Mesenchymal stem cell (in vitro differentiated cells and primary cell): ENCODE results near the gene PHF2.
A peak's percentile ranks its signal among the peaks of the same experiment; 100 is the strongest.

ENCODE experiments used
- DNase-seq: peaks from one replicate; pipeline ENCODE4 v3.0.0-alpha.2; 2013
- H2AFZ ChIP-seq: one replicate; pipeline ENCODE4 v1.6.1; 2013; ENCODE audit warnings: low read depth, mild to moderate bottlenecking, control low read depth, inconsistent platforms, low read length, moderate library complexity
- H2AK5ac ChIP-seq: 2 replicates; pipeline ENCODE4 v1.6.1; 2013; ENCODE audit warnings: low read length, moderate library complexity, mild to moderate bottlenecking, inconsistent platforms; ENCODE audit not compliant: severe bottlenecking
- H2BK120ac ChIP-seq: one replicate; pipeline ENCODE4 v1.6.1; 2013; ENCODE audit warnings: low read depth, mild to moderate bottlenecking, inconsistent platforms, low read length, moderate library complexity
- H2BK12ac ChIP-seq, 2 experiments: one replicate each; pipeline ENCODE4 v1.6.1; 2013; ENCODE audit warnings: inconsistent platforms in 2 of 2, low read length in 2 of 2, mild to moderate bottlenecking in 2 of 2, moderate library complexity in 2 of 2, control low read depth in 1 of 2
- H2BK15ac ChIP-seq: one replicate; pipeline ENCODE4 v1.6.1; 2013; ENCODE audit warnings: mild to moderate bottlenecking, low read depth, inconsistent platforms; ENCODE audit not compliant: poor library complexity, severe bottlenecking
- H2BK5ac ChIP-seq: 2 replicates; pipeline ENCODE4 v1.6.1; 2013; ENCODE audit warnings: low read depth, mild to moderate bottlenecking, low read length, control low read depth, inconsistent platforms; ENCODE audit not compliant: poor library complexity, severe bottlenecking
- H3K14ac ChIP-seq, 2 experiments: one replicate each; pipeline ENCODE4 v1.6.1; 2013; ENCODE audit warnings: inconsistent platforms in 2 of 2, low read length in 2 of 2, control low read depth in 1 of 2, mild to moderate bottlenecking in 1 of 2, moderate library complexity in 1 of 2
- H3K18ac ChIP-seq, 2 experiments: one replicate each; pipeline ENCODE4 v1.6.1; 2013; ENCODE audit warnings: inconsistent platforms in 2 of 2, low read length in 2 of 2, control low read depth in 1 of 2, low read depth in 1 of 2, mild to moderate bottlenecking in 1 of 2
- H3K23ac ChIP-seq, 2 experiments: one replicate each; pipeline ENCODE4 v1.6.1; 2013; ENCODE audit warnings: inconsistent platforms in 2 of 2, low read length in 2 of 2, mild to moderate bottlenecking in 2 of 2, moderate library complexity in 2 of 2, control low read depth in 1 of 2
- H3K27ac ChIP-seq: 2 replicates; pipeline ENCODE4 v1.5.1; 2013; ENCODE audit warnings: mild to moderate bottlenecking, moderate library complexity, low read length, control low read depth, inconsistent platforms; ENCODE audit not compliant: poor library complexity, severe bottlenecking
- H3K27me3 ChIP-seq, 2 experiments: 2 replicates each; pipeline versions ENCODE4 v1.6.1 to v1.7.0; 2013; ENCODE audit warnings: low read length in 2 of 2, mild to moderate bottlenecking in 2 of 2, moderate library complexity in 2 of 2, control low read depth in 1 of 2, inconsistent platforms in 1 of 2; ENCODE audit not compliant: control insufficient read depth in 1 of 2, insufficient read depth in 1 of 2
- H3K36me3 ChIP-seq, 2 experiments: 2 replicates each; pipeline versions ENCODE4 v1.6.1 to v1.7.0; 2013; ENCODE audit warnings: low read length in 2 of 2, control low read depth in 1 of 2, inconsistent platforms in 1 of 2, low read depth in 1 of 2, mild to moderate bottlenecking in 1 of 2; ENCODE audit not compliant: insufficient read depth in 2 of 2, control insufficient read depth in 1 of 2
- H3K4ac ChIP-seq, 2 experiments: one replicate each; pipeline ENCODE4 v1.6.1; 2013; ENCODE audit warnings: inconsistent platforms in 2 of 2, low read length in 2 of 2, mild to moderate bottlenecking in 2 of 2, moderate library complexity in 2 of 2, control low read depth in 1 of 2, low read depth in 1 of 2
- H3K4me1 ChIP-seq: 2 replicates; pipeline ENCODE4 v1.6.1; 2013; ENCODE audit warnings: low read depth, low read length, control low read depth; ENCODE audit not compliant: control insufficient read depth, insufficient read depth
- H3K4me2 ChIP-seq: 2 replicates; pipeline ENCODE4 v1.6.1; 2013; ENCODE audit warnings: low read length, mild to moderate bottlenecking, inconsistent platforms; ENCODE audit not compliant: poor library complexity, severe bottlenecking
- H3K4me3 ChIP-seq, 2 experiments: 2 replicates each; pipeline versions ENCODE4 v1.5.1 to v1.7.0; 2013; ENCODE audit warnings: low read length in 2 of 2, mild to moderate bottlenecking in 2 of 2, control low read depth in 1 of 2, low read depth in 1 of 2; ENCODE audit not compliant: insufficient read depth in 1 of 2
- H3K79me1 ChIP-seq: replicated peaks from 2 replicates; pipeline ENCODE4 v1.6.1; 2013; ENCODE audit warnings: mild to moderate bottlenecking, control low read depth, low read length, inconsistent platforms; ENCODE audit not compliant: poor library complexity, severe bottlenecking
- H3K9ac ChIP-seq: 2 replicates; pipeline ENCODE4 v1.7.0; 2013; ENCODE audit warnings: mild to moderate bottlenecking, low read length, moderate library complexity
- H3K9me3 ChIP-seq: 2 replicates; pipeline ENCODE4 v1.7.0; 2013; ENCODE audit warnings: mild to moderate bottlenecking, low read length; ENCODE audit not compliant: control insufficient read depth
- H4K8ac ChIP-seq: one replicate; pipeline ENCODE4 v1.6.1; 2013; ENCODE audit warnings: inconsistent platforms, mild to moderate bottlenecking, low read length, moderate library complexity
- H4K91ac ChIP-seq: one replicate; pipeline ENCODE4 v1.6.1; 2013; ENCODE audit warnings: mild to moderate bottlenecking, low read length, inconsistent platforms
- WGBS: methylation state at CpG from one replicate; pipeline ENCODE4 v1.1.7; 2013; ENCODE audit warnings: mixed read lengths; 5-methylcytosine and 5-hydroxymethylcytosine counted together

Gene PHF2

GRCh38 chr9:93541581-93542349 lies 34.6 kb upstream of the PHF2 start:
- no peaks in the 10 kb centered on the region for H3K9me3 ChIP-seq
- peaks cover 40% of the 10 kb centered on the region for H3K79me1 ChIP-seq
- no peak overlapping the region for H4K91ac ChIP-seq
- no peak overlapping the region for H3K18ac ChIP-seq
- no peak overlapping the region for H3K14ac ChIP-seq
- no peak overlapping the region for H2AFZ ChIP-seq
- no peak overlapping the region for H3K4me2 ChIP-seq
- no peak overlapping the region for H3K27ac ChIP-seq
- no peak overlapping the region for H3K4ac ChIP-seq
- peaks cover 35 to 88% of the 10 kb centered on the region in 2 experiments for H3K36me3 ChIP-seq
- H3K23ac ChIP-seq: no peak overlapping the region
- DNase-seq: no peak
- H2BK5ac ChIP-seq: no peak overlapping the region
- H3K27me3 ChIP-seq: no peaks in the 10 kb centered on the region
- no peak overlapping the region for H2BK12ac ChIP-seq
- H3K4me3 ChIP-seq: no peak overlapping the region
- H2BK120ac ChIP-seq: no peak overlapping the region
- no peak overlapping the region for H2BK15ac ChIP-seq
- no peak overlapping the region for H4K8ac ChIP-seq
- peaks cover 11% of the 10 kb centered on the region for H3K4me1 ChIP-seq
- no peak overlapping the region for H3K9ac ChIP-seq
- no peak overlapping the region for H2AK5ac ChIP-seq
- 94% methylated on average over 7 of the region's 8 CpGs for WGBS

GRCh38 chr9:93543117-93543516 lies 33.3 kb upstream of the PHF2 start:
- Histone ChIP-seq H3K14ac (no peak overlapping the region), H3K9me3 (no peaks in the 10 kb centered on the region), H2BK15ac (no peak overlapping the region), H4K91ac (peak overlapping the region; percentile 14), H4K8ac (no peak overlapping the region), H3K4me2 (no peak overlapping the region), H3K36me3 (peaks cover 41 to 88% of the 10 kb centered on the region in 2 experiments), H3K9ac (no peak overlapping the region), H3K27ac (no peak overlapping the region), H2AFZ (no peak overlapping the region), H2AK5ac (no peak overlapping the region), H3K27me3 (no peaks in the 10 kb centered on the region), H3K4me1 (peaks cover 7% of the 10 kb centered on the region), H3K4me3 (no peak overlapping the region), H3K23ac (no peak overlapping the region), H3K4ac (no peak overlapping the region), H3K18ac (no peak overlapping the region), H2BK5ac (no peak overlapping the region), H2BK12ac (peak overlapping the region in 1 of 2 experiments; percentile 7), H2BK120ac (no peak overlapping the region), H3K79me1 (peaks cover 45% of the 10 kb centered on the region)
- DNase-seq: no peak
- 96% methylated on average over 9 of the region's 9 CpGs for WGBS

GRCh38 chr9:93546356-93546755 lies 30.0 kb upstream of the PHF2 start:
- Histone ChIP-seq H2AK5ac (no peak overlapping the region), H3K4ac (no peak overlapping the region), H2BK5ac (no peak overlapping the region), H3K4me1 (peaks cover 4% of the 10 kb centered on the region), H2BK15ac (no peak overlapping the region), H4K8ac (no peak overlapping the region), H2BK12ac (no peak overlapping the region), H3K27me3 (no peaks in the 10 kb centered on the region), H2BK120ac (no peak overlapping the region), H3K9ac (no peak overlapping the region), H2AFZ (no peak overlapping the region), H3K79me1 (peaks cover 34% of the 10 kb centered on the region), H3K14ac (no peak overlapping the region), H3K23ac (no peak overlapping the region), H3K4me3 (no peak overlapping the region), H3K27ac (no peak overlapping the region), H3K4me2 (no peak overlapping the region), H4K91ac (peak overlapping the region; percentile 25), H3K18ac (no peak overlapping the region), H3K9me3 (no peaks in the 10 kb centered on the region), H3K36me3 (peaks cover 32 to 86% of the 10 kb centered on the region in 2 experiments)
- 98% methylated on average over 11 of the region's 11 CpGs for WGBS
- DNase-seq: no peak

- H2AK5ac ChIP-seq: no peak overlapping the region
- no peak for DNase-seq
- H4K91ac ChIP-seq: no peak overlapping the region
- no peak overlapping the region for H2AFZ ChIP-seq
- no peak overlapping the region for H3K9ac ChIP-seq
- H2BK12ac ChIP-seq: no peak overlapping the region
- H3K9me3 ChIP-seq: no peaks in the 10 kb centered on the region
- whole genome bisulfite sequencing: 80% methylated on average over 5 of the region's 5 CpGs
- H3K4me1 ChIP-seq: peaks cover 2% of the 10 kb centered on the region
- H3K36me3 ChIP-seq: peaks cover 32 to 83% of the 10 kb centered on the region in 2 experiments
- no peak overlapping the region for H3K23ac ChIP-seq
- no peaks in the 10 kb centered on the region for H3K27me3 ChIP-seq
- H3K14ac ChIP-seq: no peak overlapping the region
- H3K27ac ChIP-seq: no peak overlapping the region
- no peak overlapping the region for H3K4me2 ChIP-seq
- H2BK120ac ChIP-seq: no peak overlapping the region
- H3K4me3 ChIP-seq: no peak overlapping the region
- no peak overlapping the region for H3K4ac ChIP-seq
- H2BK15ac ChIP-seq: no peak overlapping the region
- no peak overlapping the region for H4K8ac ChIP-seq
- peaks cover 37% of the 10 kb centered on the region for H3K79me1 ChIP-seq
- no peak overlapping the region for H2BK5ac ChIP-seq
- H3K18ac ChIP-seq: no peak overlapping the region
Measured at GRCh38 chr9:93549611-93550010, 26.8 kb upstream of the PHF2 start.
